Neural cell (in vitro differentiated cells): ENCODE data around the gene FITM2. TPM values are rescaled to one million over a fixed set of nuclear protein-coding genes. Genes with fewer than 3 reads are reported as not detected.

ENCODE experiments used
- H2AFZ ChIP-seq: fragments of 200-600, 300-800 bp; sonication (generic), shearing (Covaris generic); 2 replicates; pipeline ENCODE4 v1.6.0; 2014; ENCODE audit warnings: low read depth, mild to moderate bottlenecking, antibody characterized with exemption, low read length, moderate library complexity
- H3F3A ChIP-seq: fragments of 200-600 bp; shearing (Covaris generic); 2 replicates; pipeline ENCODE4 v1.6.1; 2016; ENCODE audit warnings: mild to moderate bottlenecking, moderate library complexity, mixed read lengths, antibody characterized with exemption, low read length; ENCODE audit not compliant: insufficient read depth, poor library complexity, severe bottlenecking
- H3K27ac ChIP-seq: fragments of 200-600, 300-800 bp; sonication (generic), shearing (Covaris generic); 2 replicates; pipeline ENCODE4 v1.5.1; 2014; ENCODE audit warnings: mild to moderate bottlenecking, low read length, moderate library complexity
- H3K27me3 ChIP-seq: fragments of 300-800, 200-600 bp; sonication (generic), shearing (Covaris generic); 2 replicates; pipeline ENCODE4 v1.6.0; 2014; ENCODE audit warnings: mild to moderate bottlenecking, low read depth, low read length, moderate library complexity; ENCODE audit not compliant: insufficient read depth
- H3K36me3 ChIP-seq: fragments of 300-800, 200-600 bp; sonication (generic), shearing (Covaris generic); 2 replicates; pipeline ENCODE4 v1.5.1; 2014; ENCODE audit warnings: mild to moderate bottlenecking, antibody characterized with exemption, low read length, moderate library complexity; ENCODE audit not compliant: insufficient read depth
- H3K4me2 ChIP-seq: fragments of 300-800, 200-600 bp; sonication (generic), shearing (Covaris generic); 2 replicates; pipeline ENCODE4 v1.6.0; 2014; ENCODE audit warnings: mild to moderate bottlenecking, low read length
- H3K4me3 ChIP-seq: fragments of 300-800, 200-600 bp; sonication (generic), shearing (Covaris generic); 2 replicates; pipeline ENCODE4 v1.5.1; 2014; ENCODE audit warnings: mild to moderate bottlenecking, low read length, moderate library complexity
- H3K79me2 ChIP-seq: fragments of 200-600 bp; shearing (Covaris generic); replicated peaks from 2 replicates; pipeline ENCODE4 v1.6.0; 2014; ENCODE audit warnings: mild to moderate bottlenecking, low read length, moderate library complexity; ENCODE audit not compliant: insufficient read depth
- H3K9ac ChIP-seq: fragments of 300-800, 200-600 bp; sonication (generic), shearing (Covaris generic); 2 replicates; pipeline ENCODE4 v1.6.1; 2016; ENCODE audit warnings: mild to moderate bottlenecking, low read length, mixed read lengths
- H3K9me2 ChIP-seq: fragments of 200-600 bp; shearing (Covaris generic); 2 replicates; pipeline ENCODE4 v1.6.1; 2016; ENCODE audit warnings: mild to moderate bottlenecking, low read length, mixed read lengths; ENCODE audit not compliant: insufficient read depth
- H3K9me3 ChIP-seq: fragments of 200-600, 300-800 bp; sonication (generic), shearing (Covaris generic); 2 replicates; pipeline ENCODE4 v1.6.1; 2016; ENCODE audit warnings: mild to moderate bottlenecking, mixed run types, low read length, moderate library complexity, mixed read lengths
- H4K20me1 ChIP-seq: fragments of 200-600 bp; shearing (Covaris generic); 2 replicates; pipeline ENCODE4 v1.6.1; 2016; ENCODE audit warnings: mild to moderate bottlenecking, mixed run types; ENCODE audit not compliant: insufficient read depth
- EP300 ChIP-seq: fragments of 450-650 bp; conservative IDR thresholded peaks from 2 replicates; pipeline ENCODE4 v1.6.1; 2014; ENCODE audit warnings: antibody characterized with exemption, mild to moderate bottlenecking, moderate library complexity; ENCODE audit not compliant: poor library complexity, severe bottlenecking
- EZH2 ChIP-seq: fragments of 200-600, 300-800 bp; shearing (Covaris generic), sonication (generic); IDR thresholded peaks from 2 replicates; pipeline ENCODE4 v1.6.1; 2014; ENCODE audit warnings: antibody characterized with exemption, low read length, borderline replicate concordance, mild to moderate bottlenecking; ENCODE audit not compliant: insufficient read depth, poor library complexity, severe bottlenecking
- MXI1 ChIP-seq: fragments of 450-650 bp; conservative IDR thresholded peaks from 2 replicates; pipeline ENCODE4 v1.6.1; 2014; ENCODE audit warnings: antibody characterized with exemption, mild to moderate bottlenecking; ENCODE audit not compliant: poor library complexity, severe bottlenecking
- POLR2AphosphoS5 ChIP-seq: IDR thresholded peaks from 2 replicates; pipeline ENCODE4 v1.6.1; 2012
- RAD21 ChIP-seq: fragments of 450-650 bp; conservative IDR thresholded peaks from 2 replicates; pipeline ENCODE4 v1.6.1; 2014; ENCODE audit warnings: antibody characterized with exemption, mild to moderate bottlenecking, moderate library complexity
- SMC3 ChIP-seq: fragments of 450-650 bp; conservative IDR thresholded peaks from 2 replicates; pipeline ENCODE4 v1.6.1; 2014; ENCODE audit warnings: antibody characterized with exemption, mild to moderate bottlenecking, moderate library complexity; ENCODE audit not compliant: poor library complexity
- TAF1 ChIP-seq: IDR thresholded peaks from 2 replicates; pipeline ENCODE4 v1.6.1; 2012; ENCODE audit warnings: low read depth
- polyA plus RNA-seq: library from polyadenylated mRNA; depleted of rRNA; stranded (reverse); fragments of >200 nt; gene quantifications from 2 replicates; pipeline ENCODE4 v1.2.3, GENCODE V29; 2014
- TF ChIP-seq, protein P1 (sequence below): IDR thresholded peaks from 2 replicates; pipeline ENCODE4 v1.6.1; 2012; ENCODE audit warnings: borderline replicate concordance
- TF ChIP-seq, protein P2 (sequence below): fragments of 450-650 bp; IDR thresholded peaks from 2 replicates; pipeline ENCODE4 v1.5.1; 2014; ENCODE audit warnings: antibody characterized with exemption, mild to moderate bottlenecking, moderate library complexity; ENCODE audit not compliant: poor library complexity, severe bottlenecking

FITM2 gene
- polyA plus RNA-seq, 1 donor from 2014 or later: 5.5 TPM

DNA sequence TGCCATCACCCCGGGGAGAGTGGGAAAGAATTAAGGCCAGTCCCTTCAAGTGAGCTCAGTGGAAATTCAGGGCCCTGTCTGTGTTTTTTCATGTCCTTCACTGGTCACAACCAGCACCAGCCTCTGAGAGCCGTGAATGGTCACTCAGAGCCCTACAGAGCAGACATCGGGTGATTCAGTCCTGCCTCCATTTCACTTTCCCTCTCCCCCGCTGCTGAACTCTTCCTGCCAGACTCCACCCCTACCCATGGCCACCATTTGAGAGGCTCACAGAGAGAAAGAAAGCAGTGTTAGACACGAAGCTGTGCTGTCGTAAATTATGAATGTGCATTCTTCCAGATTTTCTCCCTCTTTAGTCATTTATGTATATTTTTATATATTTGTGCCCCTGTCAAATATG, 31.2 kb upstream of the FITM2 start:
- H3K27ac ChIP-seq: no peak overlapping the region
- no peak overlapping the region for H3K9ac ChIP-seq

DNA sequence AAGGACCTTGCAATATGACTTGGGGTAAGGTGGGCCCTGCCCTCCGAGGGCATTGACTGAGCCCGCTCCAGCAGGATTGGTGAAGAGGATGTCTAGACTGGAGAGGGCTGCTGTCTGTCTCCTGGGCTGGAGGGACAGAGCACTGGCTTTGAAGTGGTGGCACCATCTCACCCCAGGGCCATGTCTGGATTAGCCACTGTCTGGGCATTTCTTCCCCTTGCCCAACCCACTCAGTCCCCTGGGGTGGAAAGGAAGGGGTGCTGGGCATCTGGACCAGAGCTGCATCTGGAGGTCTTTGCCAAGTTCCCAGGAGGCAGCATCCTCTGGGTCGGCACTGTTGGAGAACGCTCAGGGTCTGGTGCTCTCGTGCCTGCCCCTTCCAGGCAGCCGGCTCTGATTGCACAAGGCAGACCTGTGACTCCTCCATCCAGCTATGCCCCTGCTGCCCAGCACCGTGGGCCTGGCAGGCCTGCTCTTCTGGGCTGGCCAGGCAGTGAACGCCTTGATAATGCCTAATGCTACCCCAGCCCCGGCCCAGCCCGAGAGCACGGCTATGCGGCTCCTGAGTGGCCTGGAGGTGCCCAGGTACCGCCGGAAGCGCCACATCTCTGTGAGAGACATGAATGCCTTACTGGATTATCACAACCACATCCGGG, 25.9 kb upstream of the FITM2 start, which contains the start of gene R3HDML:
Gene R3HDML, plus strand, starts transcription at position 319 of the 656 bp plus-strand sequence. Its CDS starts 115 bp downstream, at position 434.
- H4K20me1 ChIP-seq: no peaks in the 10 kb centered on the region
- H3F3A ChIP-seq: no peaks in the 10 kb centered on the region
- H3K9ac ChIP-seq: no peak within 1 kb of the TSS
- no peaks in the 10 kb centered on the region for H3K9me3 ChIP-seq
- no peak within 1 kb of the TSS for H3K27ac ChIP-seq
- H3K79me2 ChIP-seq: no peaks in the 10 kb centered on the region
- H3K36me3 ChIP-seq: no peaks in the 10 kb centered on the region
- H3K4me3 ChIP-seq: no peak within 1 kb of the TSS
- no peaks in the 10 kb centered on the region for H3K27me3 ChIP-seq
- H3K4me2 ChIP-seq: no peak within 1 kb of the TSS
- TF ChIP-seq, protein P1, sequence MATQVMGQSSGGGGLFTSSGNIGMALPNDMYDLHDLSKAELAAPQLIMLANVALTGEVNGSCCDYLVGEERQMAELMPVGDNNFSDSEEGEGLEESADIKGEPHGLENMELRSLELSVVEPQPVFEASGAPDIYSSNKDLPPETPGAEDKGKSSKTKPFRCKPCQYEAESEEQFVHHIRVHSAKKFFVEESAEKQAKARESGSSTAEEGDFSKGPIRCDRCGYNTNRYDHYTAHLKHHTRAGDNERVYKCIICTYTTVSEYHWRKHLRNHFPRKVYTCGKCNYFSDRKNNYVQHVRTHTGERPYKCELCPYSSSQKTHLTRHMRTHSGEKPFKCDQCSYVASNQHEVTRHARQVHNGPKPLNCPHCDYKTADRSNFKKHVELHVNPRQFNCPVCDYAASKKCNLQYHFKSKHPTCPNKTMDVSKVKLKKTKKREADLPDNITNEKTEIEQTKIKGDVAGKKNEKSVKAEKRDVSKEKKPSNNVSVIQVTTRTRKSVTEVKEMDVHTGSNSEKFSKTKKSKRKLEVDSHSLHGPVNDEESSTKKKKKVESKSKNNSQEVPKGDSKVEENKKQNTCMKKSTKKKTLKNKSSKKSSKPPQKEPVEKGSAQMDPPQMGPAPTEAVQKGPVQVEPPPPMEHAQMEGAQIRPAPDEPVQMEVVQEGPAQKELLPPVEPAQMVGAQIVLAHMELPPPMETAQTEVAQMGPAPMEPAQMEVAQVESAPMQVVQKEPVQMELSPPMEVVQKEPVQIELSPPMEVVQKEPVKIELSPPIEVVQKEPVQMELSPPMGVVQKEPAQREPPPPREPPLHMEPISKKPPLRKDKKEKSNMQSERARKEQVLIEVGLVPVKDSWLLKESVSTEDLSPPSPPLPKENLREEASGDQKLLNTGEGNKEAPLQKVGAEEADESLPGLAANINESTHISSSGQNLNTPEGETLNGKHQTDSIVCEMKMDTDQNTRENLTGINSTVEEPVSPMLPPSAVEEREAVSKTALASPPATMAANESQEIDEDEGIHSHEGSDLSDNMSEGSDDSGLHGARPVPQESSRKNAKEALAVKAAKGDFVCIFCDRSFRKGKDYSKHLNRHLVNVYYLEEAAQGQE: no peak
- TF ChIP-seq MXI1 (no peak), POLR2AphosphoS5 (no peak), TAF1 (no peak), SMC3 (no peak), RAD21 (no peak)
- no peak within 1 kb of the TSS for H2AFZ ChIP-seq
- no peaks in the 10 kb centered on the region for H3K9me2 ChIP-seq

More for the DNA sequence above, 31.2 kb upstream of the FITM2 start:
- no peak for TF ChIP-seq POLR2AphosphoS5
- Histone ChIP-seq H3F3A (no peaks in the 10 kb centered on the region), H3K4me3 (no peak overlapping the region), H3K9me2 (no peaks in the 10 kb centered on the region), H4K20me1 (no peaks in the 10 kb centered on the region), H3K79me2 (no peaks in the 10 kb centered on the region), H2AFZ (no peak overlapping the region), H3K4me2 (no peak overlapping the region), H3K36me3 (no peaks in the 10 kb centered on the region), H3K9me3 (no peaks in the 10 kb centered on the region), H3K27me3 (no peaks in the 10 kb centered on the region)

DNA sequence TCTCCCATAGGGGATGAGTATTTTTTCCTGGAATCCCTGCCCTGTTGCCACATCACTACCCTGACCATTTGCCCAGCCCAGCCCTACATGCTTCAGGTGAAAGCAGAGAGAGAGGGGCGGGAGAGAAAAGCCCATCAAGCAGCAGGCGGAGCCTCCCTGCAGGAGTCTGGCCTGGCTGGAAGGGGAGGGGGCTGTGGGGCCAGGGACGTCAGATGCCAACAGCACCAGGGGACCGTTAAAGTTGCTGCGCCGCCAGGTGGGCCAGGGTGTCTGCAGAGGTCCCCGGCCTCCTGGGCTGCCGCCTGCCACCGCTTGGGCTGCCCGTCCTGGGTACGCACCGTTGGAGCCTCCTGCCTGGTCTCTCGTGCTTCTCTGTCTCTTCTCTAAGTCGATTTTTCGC, 25.1 kb upstream of the FITM2 start:
- Histone ChIP-seq H2AFZ (no peak overlapping the region), H3K27me3 (no peaks in the 10 kb centered on the region), H3K36me3 (no peaks in the 10 kb centered on the region), H3K9me3 (no peaks in the 10 kb centered on the region), H3K79me2 (no peaks in the 10 kb centered on the region), H3K4me2 (no peak overlapping the region), H3F3A (no peaks in the 10 kb centered on the region), H3K9me2 (no peaks in the 10 kb centered on the region), H4K20me1 (no peaks in the 10 kb centered on the region), H3K4me3 (no peak overlapping the region), H3K27ac (no peak overlapping the region), H3K9ac (no peak overlapping the region)
- TF ChIP-seq EP300 (no peak), SMC3 (no peak), TAF1 (no peak), MXI1 (no peak), RAD21 (no peak), EZH2 (no peak), POLR2AphosphoS5 (no peak)
- TF ChIP-seq, protein P2, sequence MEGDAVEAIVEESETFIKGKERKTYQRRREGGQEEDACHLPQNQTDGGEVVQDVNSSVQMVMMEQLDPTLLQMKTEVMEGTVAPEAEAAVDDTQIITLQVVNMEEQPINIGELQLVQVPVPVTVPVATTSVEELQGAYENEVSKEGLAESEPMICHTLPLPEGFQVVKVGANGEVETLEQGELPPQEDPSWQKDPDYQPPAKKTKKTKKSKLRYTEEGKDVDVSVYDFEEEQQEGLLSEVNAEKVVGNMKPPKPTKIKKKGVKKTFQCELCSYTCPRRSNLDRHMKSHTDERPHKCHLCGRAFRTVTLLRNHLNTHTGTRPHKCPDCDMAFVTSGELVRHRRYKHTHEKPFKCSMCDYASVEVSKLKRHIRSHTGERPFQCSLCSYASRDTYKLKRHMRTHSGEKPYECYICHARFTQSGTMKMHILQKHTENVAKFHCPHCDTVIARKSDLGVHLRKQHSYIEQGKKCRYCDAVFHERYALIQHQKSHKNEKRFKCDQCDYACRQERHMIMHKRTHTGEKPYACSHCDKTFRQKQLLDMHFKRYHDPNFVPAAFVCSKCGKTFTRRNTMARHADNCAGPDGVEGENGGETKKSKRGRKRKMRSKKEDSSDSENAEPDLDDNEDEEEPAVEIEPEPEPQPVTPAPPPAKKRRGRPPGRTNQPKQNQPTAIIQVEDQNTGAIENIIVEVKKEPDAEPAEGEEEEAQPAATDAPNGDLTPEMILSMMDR: no peak
- TF ChIP-seq, protein P1: no peak
